Fibroblast of lung (primary cell): Measurements from ENCODE around the gene MCTP2. TPM values are rescaled to one million over a fixed set of nuclear protein-coding genes. Genes with fewer than 3 reads are reported as not detected.

Experiments used
- DNase-seq, 2 donors: peaks; one replicate each; pipeline versions ENCODE4 v3.0.0 to v3.0.0-alpha.2; 2010; ENCODE audit warnings: low read depth in 2 of 2
- H2AFZ ChIP-seq: 2 replicates; pipeline ENCODE4 v1.5.1; 2012; ENCODE audit warnings: low read length, control low read depth, inconsistent platforms
- H3K27ac ChIP-seq: 2 replicates; pipeline ENCODE4 v1.5.1; 2011; ENCODE audit warnings: low read length, control low read depth; ENCODE audit not compliant: insufficient read depth
- H3K27me3 ChIP-seq: 2 replicates; pipeline ENCODE4 v1.5.1; 2011; ENCODE audit warnings: mild to moderate bottlenecking, low read length; ENCODE audit not compliant: control insufficient read depth, insufficient read depth
- H3K36me3 ChIP-seq: 2 replicates; pipeline ENCODE4 v1.5.1; 2011; ENCODE audit warnings: low read length; ENCODE audit not compliant: control insufficient read depth, insufficient read depth
- H3K4me1 ChIP-seq: 2 replicates; pipeline ENCODE4 v1.5.1; 2011; ENCODE audit warnings: low read length; ENCODE audit not compliant: control insufficient read depth, insufficient read depth; ENCODE audit errors: extremely low read depth
- H3K4me2 ChIP-seq: 2 replicates; pipeline ENCODE4 v1.5.1; 2011; ENCODE audit warnings: low read length, control low read depth; ENCODE audit not compliant: insufficient read depth; ENCODE audit errors: extremely low read depth
- H3K4me3 ChIP-seq, 4 experiments: fragments of 200-600 bp in 1 of 4; sonication (generic) in 1 of 4; replicated peaks in 1 of 4; 2 replicates each; pipeline ENCODE4 v1.5.1; 2011 to 2016; ENCODE audit warnings: low read length in 4 of 4, low read depth in 3 of 4, mild to moderate bottlenecking in 3 of 4, control low read depth in 2 of 4, inconsistent platforms in 1 of 4, mixed read lengths in 1 of 4; ENCODE audit not compliant: insufficient read depth in 1 of 4; ENCODE audit errors: control extremely low read depth in 1 of 4
- H3K79me2 ChIP-seq: 2 replicates; pipeline ENCODE4 v1.5.1; 2012; ENCODE audit warnings: mild to moderate bottlenecking, low read length, inconsistent platforms; ENCODE audit not compliant: control insufficient read depth, insufficient read depth
- H3K9ac ChIP-seq: 2 replicates; pipeline ENCODE4 v1.5.1; 2011; ENCODE audit warnings: mild to moderate bottlenecking, low read length, control low read depth; ENCODE audit not compliant: insufficient read depth
- H3K9me3 ChIP-seq: 2 replicates; pipeline ENCODE4 v1.5.1; 2012; ENCODE audit warnings: low read depth, low read length; ENCODE audit not compliant: control insufficient read depth, insufficient read depth
- H4K20me1 ChIP-seq: 2 replicates; pipeline ENCODE4 v1.5.1; 2011; ENCODE audit warnings: low read length; ENCODE audit not compliant: control insufficient read depth, insufficient read depth; ENCODE audit errors: extremely low read depth
- EZH2 ChIP-seq: IDR thresholded peaks from 2 replicates; pipeline ENCODE4 v1.5.1; 2012; ENCODE audit warnings: low read length, control low read depth, mild to moderate bottlenecking; ENCODE audit errors: missing control alignments
- polyA minus RNA-seq: library from RNA; depleted of rRNA, polyadenylated mRNA; stranded (reverse); fragments of >200 nt; gene quantifications from 2 replicates; pipeline ENCODE4 v1.2.3, GENCODE V29; 2011; ENCODE audit warnings: low replicate concordance
- polyA plus RNA-seq, 2 donors: library from polyadenylated mRNA; depleted of rRNA in 1 of 2; stranded (reverse) in 1 of 2; unstranded in 1 of 2; fragments of >200 nt; gene quantifications; 2 replicates each; pipeline ENCODE4 v1.2.1, GENCODE V29; 2011 to 2012; ENCODE audit warnings: missing spikeins in 1 of 2
- total RNA-seq: library from RNA; depleted of rRNA; stranded (reverse); fragments of >200 nt; gene quantifications from 2 replicates; pipeline ENCODE4 v1.2.1, GENCODE V29; 2014
- TF ChIP-seq, protein P1 (sequence below), 2 donors: IDR thresholded peaks in 1 of 2; conservative IDR thresholded peaks in 1 of 2; 1 replicate in 1 of 2; 2 replicates in 1 of 2; pipeline ENCODE4 v1.5.1; 2011 to 2012; ENCODE audit warnings: low read length in 2 of 2, control low read depth in 1 of 2, inconsistent platforms in 1 of 2, low read depth in 1 of 2, mild to moderate bottlenecking in 1 of 2

The MCTP2 gene, protein sequence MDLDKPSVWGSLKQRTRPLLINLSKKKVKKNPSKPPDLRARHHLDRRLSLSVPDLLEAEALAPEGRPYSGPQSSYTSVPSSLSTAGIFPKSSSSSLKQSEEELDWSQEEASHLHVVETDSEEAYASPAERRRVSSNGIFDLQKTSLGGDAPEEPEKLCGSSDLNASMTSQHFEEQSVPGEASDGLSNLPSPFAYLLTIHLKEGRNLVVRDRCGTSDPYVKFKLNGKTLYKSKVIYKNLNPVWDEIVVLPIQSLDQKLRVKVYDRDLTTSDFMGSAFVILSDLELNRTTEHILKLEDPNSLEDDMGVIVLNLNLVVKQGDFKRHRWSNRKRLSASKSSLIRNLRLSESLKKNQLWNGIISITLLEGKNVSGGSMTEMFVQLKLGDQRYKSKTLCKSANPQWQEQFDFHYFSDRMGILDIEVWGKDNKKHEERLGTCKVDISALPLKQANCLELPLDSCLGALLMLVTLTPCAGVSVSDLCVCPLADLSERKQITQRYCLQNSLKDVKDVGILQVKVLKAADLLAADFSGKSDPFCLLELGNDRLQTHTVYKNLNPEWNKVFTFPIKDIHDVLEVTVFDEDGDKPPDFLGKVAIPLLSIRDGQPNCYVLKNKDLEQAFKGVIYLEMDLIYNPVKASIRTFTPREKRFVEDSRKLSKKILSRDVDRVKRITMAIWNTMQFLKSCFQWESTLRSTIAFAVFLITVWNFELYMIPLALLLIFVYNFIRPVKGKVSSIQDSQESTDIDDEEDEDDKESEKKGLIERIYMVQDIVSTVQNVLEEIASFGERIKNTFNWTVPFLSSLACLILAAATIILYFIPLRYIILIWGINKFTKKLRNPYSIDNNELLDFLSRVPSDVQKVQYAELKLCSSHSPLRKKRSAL
- total RNA-seq: 5.6 and 14.5 TPM in 2 replicates
- polyA plus RNA-seq: 3.6 and 4.7 TPM in 2 replicates
- polyA plus RNA-seq (2012): 1.6 TPM in 2 replicates
- 3.2 and 7.2 TPM in 2 replicates for polyA minus RNA-seq

DNA sequence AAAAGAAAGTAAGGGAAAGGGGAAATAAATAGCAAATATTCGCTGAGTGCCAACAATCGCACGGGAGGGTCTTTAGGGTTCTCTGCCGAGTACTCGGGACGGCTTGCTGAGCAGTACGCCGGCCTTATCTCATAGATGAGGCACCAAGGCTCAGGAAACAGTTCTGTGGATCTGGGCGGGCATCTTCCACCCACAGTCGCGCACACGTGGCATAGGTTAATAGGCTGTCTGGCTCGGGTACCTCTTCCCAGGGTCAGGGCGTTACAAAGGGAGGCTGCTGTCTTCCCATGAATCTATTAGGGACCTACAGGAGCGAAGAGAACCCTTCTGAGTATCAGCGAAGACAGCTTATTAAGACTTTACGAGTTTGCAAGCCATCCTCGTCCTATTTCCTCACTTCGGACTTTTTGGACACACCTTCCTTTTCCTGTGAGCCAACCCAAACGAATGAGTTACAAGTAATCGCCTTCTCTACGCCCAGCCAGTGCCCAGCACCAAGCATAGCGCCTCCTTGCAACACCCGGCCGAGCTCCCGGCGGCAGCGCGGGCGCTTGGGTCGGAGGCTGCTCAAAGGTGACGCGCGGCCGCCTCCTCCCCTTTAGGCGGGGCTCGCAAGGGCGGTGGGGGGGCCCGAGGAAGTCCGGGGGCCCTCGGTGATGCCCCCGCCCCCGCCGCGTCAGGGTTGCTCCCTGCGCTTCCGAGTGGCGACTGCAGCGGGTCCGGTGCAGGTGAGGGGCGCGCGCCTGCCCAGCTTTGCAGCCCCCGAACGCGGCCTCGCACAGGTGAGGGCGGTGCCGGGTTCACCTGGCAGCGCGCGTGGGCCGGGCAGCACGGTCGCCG is at the start of gene MCTP2:
Gene MCTP2, plus strand, starts transcription at position 679 of the 840 bp plus-strand sequence. CDS start 66,705 bp downstream, outside the sequence.
- peak within 1 kb of the TSS; percentile 58 for H2AFZ ChIP-seq
- H3K27me3 ChIP-seq: no peaks in the 10 kb centered on the region
- no peak for TF ChIP-seq EZH2
- TF ChIP-seq, protein P1, sequence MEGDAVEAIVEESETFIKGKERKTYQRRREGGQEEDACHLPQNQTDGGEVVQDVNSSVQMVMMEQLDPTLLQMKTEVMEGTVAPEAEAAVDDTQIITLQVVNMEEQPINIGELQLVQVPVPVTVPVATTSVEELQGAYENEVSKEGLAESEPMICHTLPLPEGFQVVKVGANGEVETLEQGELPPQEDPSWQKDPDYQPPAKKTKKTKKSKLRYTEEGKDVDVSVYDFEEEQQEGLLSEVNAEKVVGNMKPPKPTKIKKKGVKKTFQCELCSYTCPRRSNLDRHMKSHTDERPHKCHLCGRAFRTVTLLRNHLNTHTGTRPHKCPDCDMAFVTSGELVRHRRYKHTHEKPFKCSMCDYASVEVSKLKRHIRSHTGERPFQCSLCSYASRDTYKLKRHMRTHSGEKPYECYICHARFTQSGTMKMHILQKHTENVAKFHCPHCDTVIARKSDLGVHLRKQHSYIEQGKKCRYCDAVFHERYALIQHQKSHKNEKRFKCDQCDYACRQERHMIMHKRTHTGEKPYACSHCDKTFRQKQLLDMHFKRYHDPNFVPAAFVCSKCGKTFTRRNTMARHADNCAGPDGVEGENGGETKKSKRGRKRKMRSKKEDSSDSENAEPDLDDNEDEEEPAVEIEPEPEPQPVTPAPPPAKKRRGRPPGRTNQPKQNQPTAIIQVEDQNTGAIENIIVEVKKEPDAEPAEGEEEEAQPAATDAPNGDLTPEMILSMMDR (conservative IDR thresholded peaks at IDR 0.05 in 1 of 2, IDR thresholded peaks at IDR 0.05 in 1 of 2; ENCODE audit: low read depth in 1 of 2, low read length in 2 of 2): no peak
- H3K36me3 ChIP-seq: no peaks in the 10 kb centered on the region
- H3K79me2 ChIP-seq: no peaks in the 10 kb centered on the region
- no peaks in the 10 kb centered on the region for H4K20me1 ChIP-seq
- H3K9me3 ChIP-seq: no peaks in the 10 kb centered on the region
- H3K9ac ChIP-seq: peak within 1 kb of the TSS; percentile 34
- DNase-seq: peak; percentile 53 to 56
- H3K4me3 ChIP-seq: peak within 1 kb of the TSS; percentile 44 to 69 (median 66)
- no peaks in the 10 kb centered on the region for H3K4me1 ChIP-seq
- H3K27ac ChIP-seq: peak within 1 kb of the TSS; percentile 53
- H3K4me2 ChIP-seq: peak within 1 kb of the TSS; percentile 91

- H3K4me2 ChIP-seq: no peak overlapping the region
- TF ChIP-seq, protein P1 (conservative IDR thresholded peaks at IDR 0.05 in 1 of 2, IDR thresholded peaks at IDR 0.05 in 1 of 2; ENCODE audit: low read depth in 1 of 2, low read length in 2 of 2): no peak
- no peak for TF ChIP-seq EZH2
- H3K27ac ChIP-seq: no peak overlapping the region
- H3K79me2 ChIP-seq: no peaks in the 10 kb centered on the region
- H4K20me1 ChIP-seq: no peaks in the 10 kb centered on the region
- H3K36me3 ChIP-seq: no peaks in the 10 kb centered on the region
- H3K4me1 ChIP-seq: no peaks in the 10 kb centered on the region
- H3K27me3 ChIP-seq: no peaks in the 10 kb centered on the region
- no peak overlapping the region for H2AFZ ChIP-seq
- no peak overlapping the region for H3K4me3 ChIP-seq
- no peak for DNase-seq
- H3K9me3 ChIP-seq: no peaks in the 10 kb centered on the region
- H3K9ac ChIP-seq: no peak overlapping the region
Measured at GRCh38 chr15:94182883-94183282, 48.5 kb upstream of the MCTP2 start.
